HL-60/S4 (cell line): ENCODE data around the gene GNG7.

Source experiments
- in situ Hi-C: fragments of 300-500 bp; cut with MboI; formaldehyde crosslinking; loops from 2 replicates; pipeline ENCODE4 v1.14.3; 2022; ENCODE audit warnings: low sequenced_read_pairs

The GNG7 gene

GRCh38 chr19:2492870-2493269 is 209.6 kb downstream of the GNG7 start:
- in situ Hi-C loops = no loop called here

DNA sequence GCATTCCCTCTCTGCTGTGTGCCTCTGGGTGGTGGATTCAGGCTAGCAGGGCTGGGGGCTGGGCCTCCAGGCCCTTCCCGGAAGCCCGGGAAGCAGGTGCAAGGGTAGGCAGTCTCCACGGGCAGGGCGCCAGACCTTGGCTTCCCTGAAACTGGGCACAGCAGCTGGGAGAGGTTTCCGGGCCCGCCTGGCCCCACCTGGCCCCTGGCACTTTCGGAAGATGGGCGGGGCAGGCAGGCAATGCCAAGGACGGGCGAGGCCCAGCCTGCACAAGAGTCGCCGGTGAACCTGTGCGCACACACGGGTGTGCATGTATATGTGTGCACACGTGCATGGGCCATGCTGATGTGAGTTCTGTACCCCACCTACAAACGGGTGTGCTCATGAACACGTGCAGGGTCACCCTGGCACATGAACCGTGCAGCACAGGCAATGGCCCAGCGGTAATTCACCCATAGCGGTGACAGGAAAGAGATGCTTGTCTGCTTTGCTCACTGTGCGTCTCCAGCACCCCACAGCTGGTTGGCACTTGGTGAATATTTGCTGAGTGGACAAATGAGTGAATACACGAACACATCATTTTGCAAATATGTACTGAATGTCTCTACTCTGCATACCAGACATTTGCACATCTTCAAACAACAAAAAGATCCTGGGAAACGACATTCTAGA is 211.2 kb downstream of the GNG7 start:
- in situ Hi-C loops = no loop called here

DNA sequence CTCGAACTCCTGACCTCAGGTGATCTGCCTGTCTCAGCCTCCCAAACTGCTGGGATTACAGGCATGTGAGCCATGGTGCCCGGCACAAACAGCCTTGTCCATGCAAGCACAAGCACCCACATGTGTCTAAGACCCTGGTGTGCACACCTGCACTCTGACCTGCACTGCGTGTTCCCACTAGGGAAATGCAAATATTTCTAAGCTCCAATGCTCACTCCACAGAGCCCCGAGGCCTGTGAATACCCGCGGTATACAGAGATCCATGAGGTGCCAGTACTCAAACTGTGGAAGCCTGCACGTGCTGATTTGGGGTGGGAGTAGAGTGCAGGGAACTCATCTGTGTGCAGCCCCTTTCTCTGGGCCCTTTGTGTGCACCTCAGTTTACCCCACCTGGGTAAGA is 211.8 kb downstream of the GNG7 start:
- in situ Hi-C loops = no loop called here

DNA sequence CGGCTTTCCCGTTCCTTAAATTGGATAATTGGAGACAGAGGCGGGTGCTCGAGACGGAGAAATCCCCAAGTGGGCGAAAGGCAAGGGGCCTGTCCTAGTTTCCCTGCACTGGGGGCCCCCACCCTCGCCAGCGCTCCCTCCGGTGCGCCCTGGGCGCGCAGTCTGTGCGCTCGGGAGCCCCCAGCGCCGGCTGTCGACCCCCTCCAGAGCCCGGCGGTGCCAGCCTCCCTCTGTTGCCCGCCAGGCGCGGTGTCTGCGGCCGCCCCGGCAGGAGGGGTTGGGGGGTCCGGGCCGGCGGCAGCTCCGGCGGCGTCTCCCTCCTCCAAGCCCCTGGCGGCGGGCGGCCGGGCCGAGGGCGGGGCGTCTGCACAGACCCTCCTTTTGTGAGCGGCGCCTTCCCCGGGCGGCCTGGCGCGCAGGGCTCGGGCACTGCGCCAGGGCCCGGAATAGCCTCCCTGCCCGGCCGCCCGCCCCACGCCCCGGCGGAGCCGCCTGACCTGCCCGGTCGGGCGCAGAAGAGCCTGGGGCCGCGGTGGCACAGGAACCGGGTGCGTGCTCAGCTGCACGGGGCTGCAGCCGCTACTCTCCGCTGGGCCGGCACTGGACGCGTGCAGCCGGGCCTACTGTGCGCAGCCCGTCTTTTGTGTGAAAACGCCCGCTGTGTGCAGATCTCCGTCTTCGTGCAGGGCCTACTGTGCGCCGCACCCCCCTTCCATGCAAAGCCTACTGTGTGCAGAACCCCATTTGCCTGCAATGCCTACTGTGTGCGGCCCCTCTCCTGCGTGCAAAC is 213.4 kb downstream of the GNG7 start:
- in situ Hi-C loops = no loop called here

DNA sequence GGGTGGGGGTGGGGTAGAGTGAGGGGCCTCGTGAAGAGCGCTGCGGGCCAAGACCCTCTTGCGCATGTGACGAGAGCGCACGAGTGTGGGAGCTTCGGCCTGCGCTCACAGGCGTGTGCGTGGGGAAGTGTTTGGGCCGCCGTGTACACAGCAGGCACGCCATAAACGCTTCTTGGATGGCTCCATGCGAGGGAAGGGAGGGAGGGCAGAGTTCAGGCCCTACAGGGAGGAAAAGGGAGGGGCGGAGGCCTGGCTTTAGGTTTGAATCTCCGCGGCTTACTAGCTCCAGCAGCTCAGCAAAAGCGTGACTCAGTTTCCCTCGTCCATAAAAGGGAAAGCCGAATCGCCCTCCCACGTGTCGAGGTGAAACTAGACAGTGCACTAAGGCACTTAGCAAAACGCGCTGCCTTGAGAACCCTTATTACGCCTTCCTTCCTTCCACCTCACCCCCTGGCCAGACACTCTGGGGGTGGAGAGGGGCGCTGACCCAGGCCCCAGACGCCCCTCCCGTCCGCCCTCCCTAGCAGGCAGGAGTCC is 214.0 kb downstream of the GNG7 start:
- in situ Hi-C loops = no loop called here

- in situ Hi-C loops = no loop called here
These were observed 214.7 kb downstream of the GNG7 start for GRCh38 chr19:2487842-2488241.

GRCh38 chr19:2487090-2487489 is 215.4 kb downstream of the GNG7 start:
- in situ Hi-C loops = no loop called here

- in situ Hi-C loops = no loop called here
These were observed 217.1 kb downstream of the GNG7 start for GRCh38 chr19:2485428-2485827.

- in situ Hi-C loops = no loop called here
These were observed 218.1 kb downstream of the GNG7 start for GRCh38 chr19:2484178-2484937.

GRCh38 chr19:2483484-2484151 is 218.9 kb downstream of the GNG7 start:
- in situ Hi-C loops = no loop called here

- in situ Hi-C loops = no loop called here
These were observed 219.4 kb downstream of the GNG7 start for GRCh38 chr19:2483084-2483483.

- in situ Hi-C loops = no loop called here
These were observed 220.0 kb downstream of the GNG7 start for GRCh38 chr19:2482354-2483038.

DNA sequence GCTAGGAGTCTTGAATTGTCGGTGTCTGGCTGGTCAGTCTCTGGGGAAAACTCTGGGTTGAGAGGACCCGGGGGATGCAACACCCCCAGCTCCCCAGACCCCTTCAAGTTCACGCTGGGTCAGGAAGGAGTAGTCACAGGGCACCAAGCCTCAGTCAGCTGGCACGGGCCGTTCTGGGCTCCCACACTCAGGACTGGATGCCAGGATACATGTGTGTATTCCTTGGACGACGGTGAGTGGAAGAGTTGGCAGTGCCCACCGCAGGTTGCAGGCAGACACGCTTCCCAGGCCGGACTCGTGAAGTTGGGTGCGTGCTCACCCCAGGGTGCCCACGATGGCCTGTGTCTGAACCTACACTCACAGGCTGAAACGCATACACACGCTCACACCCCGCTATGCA is 221.0 kb downstream of the GNG7 start:
- in situ Hi-C loops = no loop called here

DNA sequence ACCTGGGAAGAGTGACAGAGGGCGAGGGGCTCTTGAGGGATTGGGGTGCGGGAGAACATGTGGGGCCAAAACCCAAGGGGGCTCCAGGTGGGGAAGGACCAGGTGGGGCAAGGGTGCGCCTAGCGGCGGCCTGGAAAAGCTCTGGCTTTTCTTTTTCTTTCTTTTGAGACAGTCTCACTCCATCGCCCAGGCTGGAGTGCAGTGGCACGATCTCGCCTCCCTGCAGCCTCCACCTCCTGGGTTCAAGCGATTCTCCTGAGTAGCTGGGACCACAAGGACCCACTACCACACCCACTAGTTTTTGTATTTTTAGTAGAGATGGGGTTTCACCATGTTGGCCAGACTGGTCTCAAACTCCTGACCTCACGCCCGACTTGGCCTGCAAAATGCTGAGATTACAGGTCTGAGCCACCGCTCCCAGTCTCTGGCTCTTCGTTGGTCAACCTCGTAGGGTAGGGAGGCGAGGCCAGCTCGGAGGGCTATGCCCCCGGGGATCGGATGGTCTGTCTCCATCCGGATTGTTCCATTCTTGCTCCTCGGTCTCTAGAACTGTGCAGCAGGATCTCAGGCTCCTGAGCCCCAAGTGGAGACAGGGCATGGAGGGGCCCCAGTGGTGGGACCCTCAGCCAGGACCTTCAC is 222.8 kb downstream of the GNG7 start:
- in situ Hi-C loops = loop anchor here (5.0 kb wide), 1 partner anchor 138 kb away; no protein-coding TSS in a partner anchor

DNA sequence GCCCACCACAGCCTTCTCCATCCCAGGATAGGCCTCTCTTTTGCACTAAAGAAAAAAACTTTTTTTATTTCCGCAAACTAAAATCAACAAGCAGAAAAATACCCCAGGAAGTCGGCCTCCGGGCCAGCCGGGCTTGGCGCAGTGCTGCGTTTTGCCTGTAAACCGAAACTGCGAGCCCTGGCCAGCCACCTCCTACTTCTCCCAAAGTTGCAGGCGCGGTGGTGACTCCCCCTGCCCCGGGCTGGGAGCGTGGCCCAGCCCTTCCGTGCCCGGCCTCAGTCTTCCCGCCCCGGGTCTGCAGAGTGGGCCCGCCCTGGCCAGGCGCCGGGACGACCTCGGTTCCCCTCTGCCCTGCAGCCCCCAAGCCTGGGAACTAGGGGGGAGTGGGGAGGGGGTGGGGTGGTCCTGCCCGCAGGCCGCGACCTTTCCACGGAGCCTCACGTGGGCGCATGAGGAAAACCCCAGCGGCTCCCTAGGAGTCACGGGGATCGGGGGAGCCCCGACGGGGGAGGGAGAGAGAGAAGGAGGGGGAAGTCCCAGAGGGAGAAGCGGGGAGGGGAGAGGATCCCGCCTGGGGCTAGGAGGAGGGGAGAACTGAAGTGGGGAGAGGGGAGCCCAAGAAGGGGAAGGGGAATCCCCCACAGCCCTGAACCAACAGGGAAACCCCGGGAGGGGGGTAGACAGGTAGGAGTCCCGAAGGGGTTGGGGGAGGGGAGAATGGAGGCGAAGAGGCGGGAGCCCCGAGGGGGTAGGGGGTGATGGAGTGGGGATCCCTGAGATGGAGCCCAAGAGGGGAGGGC is 223.5 kb downstream of the GNG7 start:
- in situ Hi-C loops = loop anchor here (5.0 kb wide), 1 partner anchor 138 kb away; no protein-coding TSS in a partner anchor

GRCh38 chr19:2478278-2478755 is 224.2 kb downstream of the GNG7 start:
- in situ Hi-C loops = loop anchor here (5.0 kb wide), 1 partner anchor 139 kb away; no protein-coding TSS in a partner anchor

DNA sequence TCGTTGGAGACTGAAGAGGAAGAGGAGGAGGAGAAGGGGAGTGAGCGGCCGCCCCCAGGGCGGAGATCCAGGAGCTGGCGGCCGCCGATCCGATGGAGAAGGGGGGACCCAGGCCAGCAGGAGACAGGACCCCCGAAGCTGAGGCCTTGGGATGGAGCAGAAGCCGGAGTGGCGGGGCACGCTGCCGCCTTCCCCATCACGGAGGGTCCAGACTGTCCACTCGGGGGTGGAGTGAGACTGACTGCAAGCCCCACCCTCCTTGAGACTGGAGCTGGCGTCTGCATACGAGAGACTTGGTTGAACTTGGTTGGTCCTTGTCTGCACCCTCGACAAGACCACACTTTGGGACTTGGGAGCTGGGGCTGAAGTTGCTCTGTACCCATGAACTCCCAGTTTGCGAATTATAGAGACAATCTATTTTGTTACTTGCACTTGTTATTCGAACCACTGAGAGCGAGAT is 224.7 kb downstream of the GNG7 start:
- in situ Hi-C loops = loop anchor here (5.0 kb wide), 1 partner anchor 140 kb away; no protein-coding TSS in a partner anchor

DNA sequence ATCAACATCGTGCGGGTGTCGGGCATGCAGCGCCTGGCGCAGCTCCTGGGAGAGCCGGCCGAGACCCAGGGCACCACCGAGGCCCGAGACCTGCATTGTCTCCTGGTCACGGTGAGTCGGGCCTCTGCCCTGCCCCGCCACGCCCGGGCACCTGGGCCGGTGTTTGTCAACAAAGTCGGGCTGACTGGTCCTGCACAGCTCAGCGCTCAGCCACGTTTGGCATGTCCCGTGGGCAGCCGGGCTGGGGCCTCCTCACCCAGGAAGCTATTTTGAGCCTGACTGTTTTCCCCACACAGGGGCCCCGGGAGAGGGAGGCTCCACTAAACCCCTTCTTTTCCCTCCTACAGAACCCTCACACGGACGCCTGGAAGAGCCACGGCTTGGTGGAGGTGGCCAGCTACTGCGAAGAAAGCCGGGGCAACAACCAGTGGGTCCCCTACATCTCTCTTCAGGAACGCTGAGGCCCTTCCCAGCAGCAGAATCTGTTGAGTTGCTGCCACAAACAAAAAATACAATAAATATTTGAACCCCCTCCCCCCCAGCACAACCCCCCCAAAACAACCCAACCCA is 225.3 kb downstream of the GNG7 start:
- in situ Hi-C loops = loop anchor here (5.0 kb wide), 1 partner anchor 140 kb away; no protein-coding TSS in a partner anchor
